Measurements from ENCODE around the gene TMEM178A. TPM values are rescaled to one million over a fixed set of nuclear protein-coding genes. Genes with fewer than 3 reads are reported as not detected.

The TMEM178A gene
- total and polyA plus RNA-seq, 2 of the 8 experiments (the other 6 are each of a cell fraction or from before 2014, with no cell fraction given), result 11.2 to 14.9 TPM

- no peak overlapping the region for H2AFZ ChIP-seq (ENCODE audit: low read length)
- TF ChIP-seq ATF3 (IDR thresholded peaks at IDR 0.05; ENCODE audit: insufficient read depth, low read depth, low read length) (no peak), NANOG (IDR thresholded peaks at IDR 0.05; ENCODE audit: insufficient read depth, low read depth, low read length, poor library complexity, severe bottlenecking) (no peak), CTCF (IDR thresholded peaks at IDR 0.05; ENCODE audit: control extremely low read depth in 1 of 3, insufficient read depth in 1 of 3, low read depth in 1 of 3, low read length in 3 of 3) (peak; percentile 73 to 77 (median 74)), SIRT6 (IDR thresholded peaks at IDR 0.05; ENCODE audit: low read length) (no peak), GTF2F1 (IDR thresholded peaks at IDR 0.05; ENCODE audit: borderline replicate concordance, low read depth, low read length) (no peak), KDM1A (IDR thresholded peaks at IDR 0.05; ENCODE audit: borderline replicate concordance, low read length) (no peak), BRCA1 (IDR thresholded peaks at IDR 0.05; ENCODE audit: low read depth, low read length) (no peak), EP300 (IDR thresholded peaks at IDR 0.05; ENCODE audit: borderline replicate concordance in 1 of 2, low read depth in 2 of 2, low read length in 2 of 2) (no peak), SIN3A (conservative IDR thresholded peaks at IDR 0.05 in 1 of 2, IDR thresholded peaks at IDR 0.05 in 1 of 2; ENCODE audit: low read depth in 1 of 2, low read length in 2 of 2) (no peak), RFX5 (IDR thresholded peaks at IDR 0.05; ENCODE audit: borderline replicate concordance, low read depth, low read length) (no peak)
Observed at GRCh38 chr2:39728941-39729351, 63.2 kb downstream of the TMEM178A start.

More at GRCh38 chr2:39728941-39729351, 63.2 kb downstream of the TMEM178A start:
- peak; percentile 3 to 69 for DNase-seq (ENCODE audit: low read depth in 1 of 2, low spot score in 2 of 2)
- Histone ChIP-seq H2BK12ac (ENCODE audit: low read depth, low read length) (no peak overlapping the region), H2BK20ac (ENCODE audit: low read length) (no peak overlapping the region), H4K20me1 (replicated peaks in 1 of 2; ENCODE audit: control insufficient read depth in 1 of 2, insufficient read depth in 2 of 2, low read length in 2 of 2) (peaks cover 0 to under 1% of the 10 kb centered on the region in 2 experiments), H3K9me3 (ENCODE audit: insufficient read depth in 2 of 2, low read depth in 1 of 2, low read length in 1 of 2) (no peaks in the 10 kb centered on the region), H3K79me1 (ENCODE audit: low read depth, low read length) (no peaks in the 10 kb centered on the region), H2AK5ac (ENCODE audit: low read depth, low read length) (no peak overlapping the region), H3K18ac (ENCODE audit: extremely low read depth, low read length) (no peak overlapping the region), H3K23me2 (ENCODE audit: low read depth, low read length) (no peaks in the 10 kb centered on the region), H2BK120ac (replicated peaks; ENCODE audit: low read depth, low read length) (no peak overlapping the region), H3K9ac (replicated peaks in 1 of 4; ENCODE audit: extremely low read depth in 1 of 4, low read depth in 3 of 4, low read length in 3 of 4) (no peak overlapping the region), H2BK5ac (ENCODE audit: low read depth, low read length) (no peak overlapping the region), H3K27me3 (replicated peaks in 1 of 4; ENCODE audit: control insufficient read depth in 3 of 4, extremely low read depth in 1 of 4, insufficient read depth in 3 of 4, low read length in 3 of 4) (no peaks in the 10 kb centered on the region), H3K4me2 (ENCODE audit: insufficient read depth in 1 of 2, low read depth in 2 of 2, low read length in 2 of 2) (no peak overlapping the region), H3K27ac (ENCODE audit: low read depth, low read length) (no peak overlapping the region), H3K4me1 (replicated peaks in 1 of 4; ENCODE audit: control insufficient read depth in 3 of 4, insufficient read depth in 4 of 4, low read length in 3 of 4) (no peaks in the 10 kb centered on the region), H3K4ac (replicated peaks; ENCODE audit: insufficient read length, low read depth, low read length) (no peak overlapping the region), H4K91ac (replicated peaks; ENCODE audit: insufficient read length, low read length) (no peak overlapping the region), H4K5ac (ENCODE audit: insufficient read length, low read depth, low read length) (no peak overlapping the region), H3K56ac (replicated peaks; ENCODE audit: insufficient read length, low read depth, low read length) (no peak overlapping the region), H3K36me3 (ENCODE audit: control insufficient read depth in 2 of 4, insufficient read depth in 4 of 4, low read length in 3 of 4) (peaks cover 0 to 4% (median 0%) of the 10 kb centered on the region in 4 experiments; a peak in 2 of 8 replicates), H3K23ac (ENCODE audit: insufficient read length) (no peak overlapping the region), H4K8ac (ENCODE audit: extremely low read depth, insufficient read depth, low read length) (no peak overlapping the region), H3K79me2 (ENCODE audit: control insufficient read depth in 1 of 2, insufficient read depth in 2 of 2, low read length in 2 of 2) (no peaks in the 10 kb centered on the region), H3K4me3 (ENCODE audit: extremely low read depth in 1 of 4, insufficient read depth in 2 of 4, low read depth in 3 of 4, low read length in 4 of 4) (no peak overlapping the region), H2BK15ac (ENCODE audit: low read length) (no peak overlapping the region), H3K14ac (ENCODE audit: insufficient read length) (no peak overlapping the region)
- ChIA-PET POLR2A (ENCODE audit: partially characterized antibody) (interaction anchor here (0.9 kb wide), 1 partner anchor 14 kb away, joined by 3 read pairs; no protein-coding TSS in a partner anchor), CTCF (ENCODE audit: partially characterized antibody) (interaction anchor here (0.5 to 9.8 kb wide), 35 partner anchors 10 to 781 kb away, joined by 3 to 109 read pairs (median 4); no protein-coding TSS in a partner anchor)
- FAIRE-seq, result no peak
- 62% methylated on average over 5 of the region's 5 CpGs; no CpG with 5 or more reads in 1 of the 2 experiments for WGBS, 2 experiments (ENCODE audit: extremely low coverage in 1 of 2, insufficient coverage in 1 of 2, insufficient read length in 1 of 2, insufficient replicate concordance in 2 of 2, low coverage in 1 of 2, low lambda C conversion rate in 2 of 2, missing lambda C conversion rate in 1 of 2)

All from H1 (cell line).